Mammary epithelial cell (primary cell): ENCODE measurements around the gene DLG1.

Experiments used
- CTCF ChIP-seq, 2 donors: IDR thresholded peaks in 1 of 2; conservative IDR thresholded peaks in 1 of 2; 2 replicates each; pipeline ENCODE4 v1.5.1; 2011 to 2012; ENCODE audit warnings: inconsistent platforms in 2 of 2, low read length in 2 of 2, mild to moderate bottlenecking in 2 of 2, control low read depth in 1 of 2, low read depth in 1 of 2; ENCODE audit not compliant: insufficient read depth in 1 of 2; ENCODE audit errors: extremely low read depth in 1 of 2
- EZH2 ChIP-seq: IDR thresholded peaks from 2 replicates; pipeline ENCODE4 v1.6.1; 2012; ENCODE audit warnings: low read length, inconsistent platforms, borderline replicate concordance

DNA sequence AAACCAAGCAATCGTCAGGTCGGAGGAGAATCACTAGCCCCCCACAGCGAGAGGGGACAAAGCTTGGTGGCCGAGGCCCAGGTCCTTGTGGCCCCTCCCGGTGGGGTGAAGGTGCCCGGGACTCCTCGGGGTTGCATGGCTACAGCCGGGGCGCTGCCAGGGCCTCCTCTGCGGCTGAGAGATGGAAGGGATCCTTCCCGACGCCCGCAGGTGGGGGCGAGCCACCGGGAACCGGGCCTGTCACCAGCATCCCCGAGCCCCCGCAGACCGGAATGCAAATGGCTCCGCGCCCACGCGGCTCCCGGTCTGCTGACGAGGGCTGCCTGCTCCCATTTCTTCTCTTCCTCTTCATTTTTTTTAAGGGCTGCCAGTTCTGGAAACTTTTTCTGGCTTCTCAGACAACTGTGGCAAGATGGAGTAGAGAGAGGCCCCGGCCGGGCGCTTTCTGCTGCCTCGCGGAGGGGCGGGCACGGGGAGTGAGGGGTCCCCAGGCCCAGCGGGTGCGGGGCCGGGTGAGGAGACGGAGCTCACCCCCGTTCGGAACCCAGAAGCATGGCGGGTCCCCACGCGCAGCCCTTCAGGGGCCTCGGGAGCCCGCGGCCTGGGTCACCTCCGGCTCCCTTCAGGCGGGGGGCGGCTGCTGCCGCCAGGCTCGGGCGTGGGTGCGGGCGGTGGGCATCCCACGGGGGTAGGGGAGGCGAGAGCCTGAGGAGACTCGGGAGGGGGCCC is 296.3 kb downstream of the DLG1 start:
- TF ChIP-seq CTCF (conservative IDR thresholded peaks at IDR 0.05 in 1 of 2, IDR thresholded peaks at IDR 0.05 in 1 of 2; ENCODE audit: extremely low read depth in 1 of 2, insufficient read depth in 1 of 2, low read depth in 1 of 2, low read length in 2 of 2) (no peak), EZH2 (no peak)
